ENCODE measurements around the gene LAMA5.

The LAMA5 gene

GRCh38 chr20:62339647-62340062 is 27.5 kb downstream of the LAMA5 start:
- no peak for DNase-seq

DNA sequence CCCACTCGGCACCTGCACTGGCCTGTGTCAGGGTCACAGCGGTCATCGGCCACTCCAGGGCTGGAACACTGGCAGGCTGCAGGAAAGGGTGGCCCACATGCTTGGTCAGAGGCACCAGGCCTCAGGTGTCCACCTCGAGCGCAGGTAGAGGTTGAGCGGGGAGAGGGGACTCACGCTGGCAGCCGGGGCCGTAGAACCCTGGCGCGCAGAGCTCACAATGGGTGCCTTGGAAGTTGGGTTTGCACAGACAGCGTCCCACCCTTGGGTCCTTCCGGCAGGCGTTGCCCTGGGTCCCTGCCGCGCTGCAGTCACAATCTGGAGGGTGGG is 28.9 kb downstream of the LAMA5 start:
- no peak for DNase-seq

DNA sequence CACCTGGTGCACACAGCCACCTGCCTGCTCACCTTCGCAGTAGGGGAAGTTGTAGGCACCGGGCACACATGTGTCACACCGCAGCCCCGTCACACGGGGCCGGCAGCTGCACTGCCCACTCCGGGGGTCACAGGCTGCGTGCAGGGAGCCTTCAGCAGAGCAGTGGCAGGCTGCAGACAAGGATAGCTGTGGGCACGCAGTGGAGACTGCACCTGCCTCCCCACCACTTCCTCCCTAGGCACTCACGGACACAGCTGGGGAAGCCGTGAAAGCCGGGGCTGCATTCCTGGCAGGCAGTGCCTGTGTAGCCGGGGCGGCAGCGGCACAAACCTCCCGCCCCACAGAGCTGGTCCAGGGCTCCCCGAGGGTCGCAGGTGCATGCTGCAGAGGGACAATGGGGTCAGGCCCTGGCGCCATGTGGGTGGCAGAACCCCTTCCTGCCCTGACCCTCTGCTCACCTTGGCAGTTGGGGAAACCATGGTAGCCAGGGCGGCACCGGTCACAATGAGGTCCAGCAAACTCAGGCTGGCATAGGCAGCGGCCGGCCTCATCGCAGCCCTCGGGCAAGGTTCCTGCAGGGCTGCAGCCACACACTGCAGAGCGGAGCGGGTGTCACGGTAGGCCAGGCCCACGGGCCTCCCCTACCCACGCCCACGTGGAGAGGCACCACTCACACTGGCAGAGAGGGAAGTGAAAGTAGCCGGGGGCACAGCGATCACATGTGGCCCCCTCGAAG is 29.4 kb downstream of the LAMA5 start:
- DNase-seq: no peak

- DNase-seq: no peak
Measured at GRCh38 chr20:62336775-62337557, 30.1 kb downstream of the LAMA5 start.

DNA sequence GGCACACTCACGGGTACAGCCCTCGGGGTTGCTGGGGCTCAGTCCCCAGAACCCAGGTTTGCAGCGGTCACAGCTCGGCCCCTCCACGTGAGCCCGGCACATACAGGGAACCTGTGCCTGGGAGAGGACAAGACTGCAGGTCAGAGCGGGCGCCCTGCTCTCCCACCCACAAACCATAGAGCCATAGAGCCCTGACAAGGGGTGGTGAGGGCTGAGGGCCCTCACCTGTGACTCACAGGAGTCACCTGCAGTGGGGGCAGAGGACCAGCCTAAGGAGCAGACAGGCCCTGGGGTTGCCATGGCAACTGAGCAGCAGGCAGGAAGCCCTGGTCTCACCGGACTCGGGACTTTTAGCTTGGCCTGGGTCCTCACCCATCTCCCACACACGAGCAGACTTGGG is 30.8 kb downstream of the LAMA5 start:
- no peak for DNase-seq

DNA sequence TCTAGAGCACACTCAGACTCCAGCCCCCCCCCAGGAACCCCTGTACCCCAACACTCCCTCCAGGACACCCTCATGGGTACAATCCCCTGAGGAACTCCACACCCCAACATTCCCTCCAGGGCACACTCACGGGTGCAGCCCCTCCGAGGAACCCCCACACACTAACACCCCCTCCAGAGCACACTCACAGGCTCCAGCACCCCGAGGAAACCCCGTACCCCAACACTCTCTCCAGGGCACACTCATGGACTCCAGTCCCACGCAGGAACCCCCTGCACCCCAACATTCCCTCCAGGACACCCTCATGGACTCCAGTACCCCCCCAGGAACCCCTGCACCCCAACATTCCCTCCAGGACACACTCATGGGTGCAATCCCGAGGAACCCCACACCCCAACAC is 31.6 kb downstream of the LAMA5 start:
- DNase-seq: no peak

- no peak for DNase-seq
Measured at GRCh38 chr20:62334881-62335280, 32.2 kb downstream of the LAMA5 start.

GRCh38 chr20:62333820-62334595 is 33.1 kb downstream of the LAMA5 start:
- no peak for DNase-seq

DNA sequence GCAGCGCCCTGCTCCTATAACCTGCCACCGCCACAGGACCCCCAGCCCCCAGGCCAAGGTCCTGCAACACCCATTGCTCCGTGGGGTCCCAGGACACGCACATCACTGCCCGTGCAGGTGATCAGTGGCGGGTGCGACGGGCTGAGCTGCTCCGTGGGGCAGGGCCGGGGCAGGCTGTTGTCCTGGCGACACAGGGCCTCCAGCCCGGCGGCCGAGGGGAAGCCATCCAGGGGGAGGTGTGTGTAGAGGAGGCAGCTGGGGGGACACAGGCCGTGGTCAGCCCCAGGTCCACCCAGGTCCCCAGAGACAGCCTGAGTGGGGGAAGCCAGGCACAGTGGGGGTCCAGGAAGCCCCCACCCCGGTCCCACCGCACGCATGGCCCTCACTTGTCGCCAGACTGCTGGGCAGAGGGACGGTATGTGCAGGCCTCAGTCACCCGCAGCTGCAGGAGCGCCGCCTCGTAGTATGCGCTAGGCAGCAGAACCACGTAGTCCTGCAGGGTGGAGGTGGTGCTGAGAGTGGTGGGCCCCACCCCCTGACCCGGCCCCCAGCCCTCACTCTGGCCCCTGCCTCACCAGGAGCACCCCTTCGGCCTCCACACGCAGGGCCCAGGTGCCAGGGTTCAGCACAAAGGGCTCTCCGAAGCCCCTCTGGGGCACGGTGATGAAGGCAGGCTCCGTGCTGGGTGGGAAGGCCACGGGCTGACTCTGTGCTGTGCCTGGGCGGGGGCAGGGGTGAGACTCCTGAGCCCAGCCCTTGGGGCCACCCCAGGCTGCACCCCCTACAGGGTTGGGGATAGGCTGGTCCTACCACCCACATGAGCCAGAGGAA is 33.9 kb downstream of the LAMA5 start:
- DNase-seq: no peak

GRCh38 chr20:62332421-62332820 is 34.7 kb downstream of the LAMA5 start:
- DNase-seq: no peak

- DNase-seq: no peak
Measured at GRCh38 chr20:62331347-62331746, 35.8 kb downstream of the LAMA5 start.

DNA sequence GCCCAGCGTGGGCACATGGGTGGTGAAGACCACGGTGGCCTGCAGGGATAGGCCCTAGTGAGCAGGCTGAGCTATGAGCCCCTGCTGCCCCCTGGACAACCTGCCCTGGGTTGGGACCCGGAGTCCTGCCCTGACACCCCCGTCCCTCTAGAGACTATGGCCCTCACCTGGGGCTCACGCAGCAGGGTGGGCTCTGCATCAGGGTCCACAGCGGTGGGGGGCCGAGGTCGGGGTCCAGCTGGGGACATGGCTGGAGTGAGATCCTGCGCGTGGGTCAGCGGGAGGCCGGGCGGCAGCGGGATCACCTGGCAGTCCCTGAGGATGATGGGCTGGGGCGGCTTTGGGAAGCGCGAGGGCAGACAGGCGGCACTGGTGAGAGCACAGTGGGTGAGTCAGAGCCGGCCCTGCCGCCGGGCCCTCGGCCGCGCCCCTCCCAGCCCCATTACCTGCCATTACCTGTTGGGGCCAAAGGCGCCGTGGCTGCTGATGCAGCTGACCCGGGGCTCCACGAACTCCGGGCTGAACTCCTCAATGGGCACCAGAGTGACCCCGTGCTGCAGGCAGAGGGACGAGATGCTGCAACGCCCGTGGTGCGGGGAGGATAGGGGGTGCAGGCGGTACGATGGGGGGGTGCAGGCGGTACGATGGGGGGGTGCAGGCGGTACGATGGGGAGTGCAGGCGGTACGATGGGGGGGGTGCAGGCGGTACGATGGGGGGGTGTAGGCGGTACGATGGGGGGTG is 36.4 kb downstream of the LAMA5 start:
- no peak for DNase-seq

GRCh38 chr20:62329389-62330377 is 37.4 kb downstream of the LAMA5 start:
- DNase-seq: no peak

- DNase-seq: no peak
Measured at GRCh38 chr20:62328684-62329388, 38.3 kb downstream of the LAMA5 start.

GRCh38 chr20:62327726-62328495 is 39.2 kb downstream of the LAMA5 start:
- DNase-seq: no peak

- DNase-seq: no peak
Measured at GRCh38 chr20:62326959-62327725, 40.0 kb downstream of the LAMA5 start.

DNA sequence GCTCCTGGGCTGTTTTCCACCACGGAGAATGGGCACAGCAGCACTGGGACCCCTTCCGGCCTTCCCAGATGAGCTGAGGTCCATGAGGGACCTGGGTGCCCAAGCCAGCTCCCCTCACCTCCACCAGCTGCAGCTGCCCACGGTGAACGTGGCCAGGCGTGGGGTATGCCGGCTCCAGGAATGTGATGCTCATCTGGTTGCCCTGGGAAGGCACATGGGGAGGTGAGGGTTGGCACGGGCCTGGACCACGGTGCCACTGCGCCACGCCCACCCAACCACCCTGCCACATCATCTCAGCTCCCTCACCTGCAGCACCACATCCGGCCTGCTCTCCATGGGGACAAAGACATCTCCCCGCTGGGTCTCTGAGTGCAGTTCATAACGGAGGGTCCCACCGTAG is 40.6 kb downstream of the LAMA5 start:
- DNase-seq: no peak

DNA sequence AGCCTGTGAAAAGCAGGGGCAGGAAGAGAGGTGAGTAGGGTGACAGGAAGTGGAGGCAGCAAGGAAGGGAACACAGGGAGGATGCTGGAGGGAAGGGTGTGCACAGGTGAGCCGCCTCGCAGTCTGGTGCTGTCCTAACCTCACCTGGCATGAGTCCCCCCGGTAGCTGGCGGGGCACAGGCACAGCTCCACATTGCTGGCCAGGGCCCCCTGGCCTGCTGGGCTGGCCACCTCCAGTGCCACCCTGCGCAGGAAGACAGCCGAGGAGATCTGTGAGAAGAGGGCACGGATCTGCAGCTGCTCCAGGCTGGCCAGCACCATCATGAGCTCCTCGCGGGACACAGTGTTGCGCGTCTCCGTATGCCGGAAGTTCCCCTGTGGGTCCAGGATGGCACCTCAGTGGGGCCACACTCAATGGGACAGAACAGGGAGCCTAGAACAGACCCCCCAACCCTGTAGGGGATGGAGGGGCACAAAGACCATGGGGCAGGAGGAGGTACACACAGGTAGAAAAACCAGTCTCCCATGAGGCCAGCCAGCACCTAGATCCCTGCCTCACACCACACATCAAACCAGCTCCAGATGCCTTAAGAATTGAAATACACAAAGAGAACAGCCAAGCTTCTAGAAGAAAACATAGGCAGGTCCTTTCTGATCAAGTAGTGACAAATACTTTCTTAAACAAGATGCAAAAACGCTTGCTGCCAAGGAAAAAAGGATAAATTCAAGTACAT is 41.8 kb downstream of the LAMA5 start:
- DNase-seq: no peak

All from EL (cell line).